OCI-LY1 (cell line): ENCODE results near the gene CNNM3.

ENCODE experiments used
- H2AFZ ChIP-seq: fragments of 200-600 bp; sonication (generic), shearing (Covaris generic); 2 replicates; pipeline ENCODE4 v1.6.0; 2014; ENCODE audit warnings: antibody characterized with exemption, mild to moderate bottlenecking, low read length
- H3F3A ChIP-seq: fragments of 200-600 bp; sonication (generic), shearing (Covaris generic); 2 replicates; pipeline ENCODE4 v1.6.0; 2014; ENCODE audit warnings: mild to moderate bottlenecking, antibody characterized with exemption, low read length, moderate library complexity; ENCODE audit not compliant: insufficient read depth
- H3K27ac ChIP-seq: fragments of 200-600 bp; sonication (generic); 2 replicates; pipeline ENCODE4 v1.5.1; 2014; ENCODE audit warnings: low read length, mixed run types, mild to moderate bottlenecking, low read depth; ENCODE audit not compliant: poor library complexity, severe bottlenecking
- H3K27me3 ChIP-seq: fragments of 200-600 bp; sonication (generic); 2 replicates; pipeline ENCODE4 v1.6.0; 2014; ENCODE audit warnings: antibody characterized with exemption, mild to moderate bottlenecking, low read length, moderate library complexity; ENCODE audit not compliant: insufficient read depth
- H3K36me3 ChIP-seq: fragments of 200-600 bp; sonication (generic); 2 replicates; pipeline ENCODE4 v1.6.1; 2014; ENCODE audit warnings: mild to moderate bottlenecking, antibody characterized with exemption, low read length, moderate library complexity, mixed read lengths; ENCODE audit not compliant: insufficient read depth
- H3K4me1 ChIP-seq: fragments of 200-600 bp; sonication (generic); 2 replicates; pipeline ENCODE4 v1.5.1; 2014; ENCODE audit warnings: mild to moderate bottlenecking, low read length, moderate library complexity; ENCODE audit not compliant: insufficient read depth, severe bottlenecking
- H3K4me2 ChIP-seq: fragments of 200-600 bp; sonication (generic), shearing (Covaris generic); 2 replicates; pipeline ENCODE4 v1.6.1; 2014; ENCODE audit warnings: low read length
- H3K4me3 ChIP-seq: fragments of 200-600 bp; sonication (generic); 2 replicates; pipeline ENCODE4 v1.5.1; 2014; ENCODE audit warnings: low read length, low read depth, mild to moderate bottlenecking, mixed read lengths; ENCODE audit not compliant: poor library complexity, severe bottlenecking
- H3K79me2 ChIP-seq: fragments of 200-600 bp; shearing (Covaris generic); 2 replicates; pipeline ENCODE4 v1.6.1; 2016; ENCODE audit warnings: mixed run types, low read length, mixed read lengths; ENCODE audit not compliant: insufficient read depth
- H3K9ac ChIP-seq: fragments of 200-600 bp; sonication (generic), shearing (Covaris generic); 2 replicates; pipeline ENCODE4 v1.6.1; 2014; ENCODE audit warnings: mild to moderate bottlenecking, low read length, mixed read lengths
- H3K9me2 ChIP-seq: fragments of 200-600 bp; sonication (generic), shearing (Covaris generic); 2 replicates; pipeline ENCODE4 v1.6.1; 2014; ENCODE audit warnings: low read depth, mild to moderate bottlenecking, low read length, mixed read lengths
- H3K9me3 ChIP-seq: fragments of 200-600 bp; shearing (Covaris generic); 2 replicates; pipeline ENCODE4 v1.6.1; 2014; ENCODE audit warnings: low read length, mixed read lengths
- H4K20me1 ChIP-seq: fragments of 200-600 bp; sonication (generic), shearing (Covaris generic); 2 replicates; pipeline ENCODE4 v1.6.0; 2016; ENCODE audit warnings: mild to moderate bottlenecking, low read length; ENCODE audit not compliant: insufficient read depth
- EZH2 ChIP-seq: fragments of 200-600 bp; sonication (generic), shearing (Covaris generic); IDR thresholded peaks from 2 replicates; pipeline ENCODE4 v1.8.0; 2017; ENCODE audit warnings: borderline replicate concordance, mixed run types, mild to moderate bottlenecking, antibody characterized with exemption, low read length, moderate library complexity, mixed read lengths
- TF ChIP-seq, protein P1 (sequence below): fragments of 200-600 bp; sonication (generic), shearing (Covaris generic); IDR thresholded peaks from 2 replicates; pipeline ENCODE4 v1.5.1; 2017; ENCODE audit warnings: mild to moderate bottlenecking, antibody characterized with exemption, low read length, moderate library complexity, mixed read lengths

CNNM3 gene

DNA sequence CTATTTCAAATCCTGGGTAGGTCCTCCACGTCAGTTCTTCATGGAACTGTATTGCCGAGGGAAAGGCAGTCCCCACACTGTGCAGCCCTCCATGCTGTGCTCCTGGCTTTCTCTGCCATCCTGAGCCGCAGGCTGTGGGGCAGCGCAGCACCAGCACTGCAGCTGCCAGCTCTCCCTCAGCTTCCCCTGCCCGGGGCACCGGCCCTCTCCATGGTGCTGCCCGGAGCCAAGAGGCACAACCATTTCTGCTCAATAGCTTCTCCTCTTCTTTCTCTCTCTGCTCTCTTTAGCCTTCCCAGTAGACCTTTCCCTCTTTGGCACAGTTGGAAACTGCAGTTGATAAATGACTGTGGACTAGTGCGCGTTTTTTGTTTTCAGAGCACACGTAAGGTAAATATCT lies 15.6 kb downstream of the CNNM3 start:
- peaks cover 71% of the 10 kb centered on the region for H3K36me3 ChIP-seq
- no peaks in the 10 kb centered on the region for H3K27me3 ChIP-seq

DNA sequence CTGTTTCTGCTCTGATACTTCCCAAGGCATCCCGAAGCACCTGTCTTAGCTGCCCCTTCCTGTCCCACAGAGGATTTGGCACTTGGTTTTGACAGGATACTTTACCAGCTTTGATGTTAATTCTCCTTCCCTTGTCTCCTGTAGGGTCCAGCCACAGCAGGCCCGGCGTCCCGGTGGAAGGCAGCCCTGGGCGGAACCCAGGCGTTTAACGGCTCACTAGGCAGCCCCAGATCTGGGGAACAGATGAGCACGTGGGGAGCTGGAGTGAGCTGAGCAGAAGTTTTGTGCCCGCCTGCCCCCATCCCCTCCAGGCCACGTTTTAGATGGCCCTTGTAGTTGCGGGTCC lies 16.3 kb downstream of the CNNM3 start:
- no peak overlapping the region for H3K4me3 ChIP-seq
- no peak overlapping the region for H3K9ac ChIP-seq
- H3F3A ChIP-seq = no peaks in the 10 kb centered on the region
- peaks cover 68% of the 10 kb centered on the region for H3K36me3 ChIP-seq
- no peak overlapping the region for H3K4me2 ChIP-seq
- H3K9me2 ChIP-seq = no peaks in the 10 kb centered on the region
- no peak overlapping the region for H2AFZ ChIP-seq
- H3K27me3 ChIP-seq = no peaks in the 10 kb centered on the region
- no peaks in the 10 kb centered on the region for H4K20me1 ChIP-seq
- no peaks in the 10 kb centered on the region for H3K9me3 ChIP-seq
- H3K79me2 ChIP-seq = no peaks in the 10 kb centered on the region
- TF ChIP-seq EZH2 = no peak
- TF ChIP-seq, protein P1, sequence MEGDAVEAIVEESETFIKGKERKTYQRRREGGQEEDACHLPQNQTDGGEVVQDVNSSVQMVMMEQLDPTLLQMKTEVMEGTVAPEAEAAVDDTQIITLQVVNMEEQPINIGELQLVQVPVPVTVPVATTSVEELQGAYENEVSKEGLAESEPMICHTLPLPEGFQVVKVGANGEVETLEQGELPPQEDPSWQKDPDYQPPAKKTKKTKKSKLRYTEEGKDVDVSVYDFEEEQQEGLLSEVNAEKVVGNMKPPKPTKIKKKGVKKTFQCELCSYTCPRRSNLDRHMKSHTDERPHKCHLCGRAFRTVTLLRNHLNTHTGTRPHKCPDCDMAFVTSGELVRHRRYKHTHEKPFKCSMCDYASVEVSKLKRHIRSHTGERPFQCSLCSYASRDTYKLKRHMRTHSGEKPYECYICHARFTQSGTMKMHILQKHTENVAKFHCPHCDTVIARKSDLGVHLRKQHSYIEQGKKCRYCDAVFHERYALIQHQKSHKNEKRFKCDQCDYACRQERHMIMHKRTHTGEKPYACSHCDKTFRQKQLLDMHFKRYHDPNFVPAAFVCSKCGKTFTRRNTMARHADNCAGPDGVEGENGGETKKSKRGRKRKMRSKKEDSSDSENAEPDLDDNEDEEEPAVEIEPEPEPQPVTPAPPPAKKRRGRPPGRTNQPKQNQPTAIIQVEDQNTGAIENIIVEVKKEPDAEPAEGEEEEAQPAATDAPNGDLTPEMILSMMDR = no peak
- H3K27ac ChIP-seq = peak overlapping the region; percentile 63
- peaks cover 15% of the 10 kb centered on the region for H3K4me1 ChIP-seq

More for the DNA sequence above, 15.6 kb downstream of the CNNM3 start:
- H3K4me3 ChIP-seq = no peak overlapping the region
- no peak overlapping the region for H3K9ac ChIP-seq
- H3K9me2 ChIP-seq = no peaks in the 10 kb centered on the region
- no peak overlapping the region for H2AFZ ChIP-seq
- no peaks in the 10 kb centered on the region for H4K20me1 ChIP-seq
- H3K4me2 ChIP-seq = no peak overlapping the region
- no peaks in the 10 kb centered on the region for H3K79me2 ChIP-seq
- no peak for TF ChIP-seq EZH2
- TF ChIP-seq, protein P1 = no peak
- H3K4me1 ChIP-seq = peaks cover 15% of the 10 kb centered on the region
- no peak overlapping the region for H3K27ac ChIP-seq
- H3F3A ChIP-seq = no peaks in the 10 kb centered on the region
- H3K9me3 ChIP-seq = no peaks in the 10 kb centered on the region

DNA sequence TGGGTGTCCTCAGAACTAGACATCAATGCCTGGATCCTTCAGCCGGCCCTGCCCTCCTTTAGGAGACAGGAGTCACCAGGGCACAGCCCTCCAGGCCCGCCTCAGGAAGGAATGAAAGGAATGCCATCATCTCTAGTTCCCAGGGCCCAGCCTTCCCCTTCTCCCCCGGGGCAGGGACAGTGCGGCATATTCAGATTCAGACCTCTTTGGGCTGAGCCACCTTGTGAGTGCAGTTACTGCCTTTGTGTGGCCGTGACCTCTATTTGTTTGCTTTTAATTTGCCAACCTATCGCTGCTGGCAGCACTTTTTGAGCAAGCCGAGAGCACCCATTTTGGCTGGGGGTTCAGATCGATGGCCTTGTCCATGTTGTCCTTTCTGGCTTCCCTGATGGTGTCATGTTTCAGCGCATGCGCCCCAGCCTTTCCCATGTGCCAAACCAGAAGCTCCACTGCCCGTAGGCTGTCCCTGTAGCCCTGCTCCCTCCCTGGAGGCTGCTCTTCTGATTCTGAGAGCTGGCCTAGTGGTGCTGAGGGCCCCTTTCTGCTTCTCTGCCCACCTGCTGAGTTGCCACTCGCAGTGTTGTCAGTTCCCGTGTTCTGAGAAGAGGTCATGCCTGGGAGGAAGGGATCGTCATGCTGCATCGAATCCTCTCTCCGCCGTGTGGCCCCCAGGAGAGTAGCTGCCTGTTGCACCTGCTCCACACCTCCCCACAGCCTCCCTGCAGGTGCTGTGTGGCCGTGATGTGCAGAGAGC lies 16.9 kb downstream of the CNNM3 start:
- no peaks in the 10 kb centered on the region for H4K20me1 ChIP-seq
- no peaks in the 10 kb centered on the region for H3K79me2 ChIP-seq
- no peaks in the 10 kb centered on the region for H3K9me3 ChIP-seq
- H3K9ac ChIP-seq = no peak overlapping the region; the same call in 1 of the 2 replicates
- H3K9me2 ChIP-seq = no peaks in the 10 kb centered on the region
- TF ChIP-seq EZH2 = no peak
- TF ChIP-seq, protein P1 = no peak
- no peak overlapping the region for H3K4me3 ChIP-seq
- H3F3A ChIP-seq = no peaks in the 10 kb centered on the region
- H3K36me3 ChIP-seq = peaks cover 68% of the 10 kb centered on the region
- no peaks in the 10 kb centered on the region for H3K27me3 ChIP-seq
- peak overlapping the region; percentile 17; the same call in 1 of the 2 replicates for H3K4me2 ChIP-seq
- peak overlapping the region; percentile 63 for H3K27ac ChIP-seq
- H3K4me1 ChIP-seq = peaks cover 15% of the 10 kb centered on the region
- no peak overlapping the region for H2AFZ ChIP-seq
